K562 (cell line): Measurements from ENCODE around the gene CCDC87. TPM values are rescaled to one million over a fixed set of nuclear protein-coding genes. Genes with fewer than 3 reads are reported as not detected.
A peak's percentile ranks its signal among the peaks of the same experiment; 100 is the strongest.

Experiments
- ARID1B ChIP-seq: fragments of 450-650 bp; IDR thresholded peaks from 2 replicates; pipeline ENCODE4 v1.6.1; 2016; ENCODE audit warnings: antibody characterized with exemption, mild to moderate bottlenecking, inconsistent platforms
- BRCA1 ChIP-seq, 2 experiments: fragments of 450-650 bp in 1 of 2; sonication (generic) in 1 of 2; formaldehyde crosslinking in 1 of 2; IDR thresholded peaks; 2 replicates each; pipeline versions ENCODE4 v1.5.0 to v1.6.1; 2017 to 2020; ENCODE audit warnings: mild to moderate bottlenecking in 1 of 2, missing genetic modification reagents in 1 of 2
- DDX20 ChIP-seq: fragments of 450-650 bp; IDR thresholded peaks from 2 replicates; pipeline ENCODE4 v1.6.1; 2016; ENCODE audit warnings: missing genetic modification characterization, low read depth, mild to moderate bottlenecking, missing compliant biosample characterization, moderate library complexity
- EWSR1 ChIP-seq: fragments of 450-650 bp; IDR thresholded peaks from 2 replicates; pipeline ENCODE4 v1.6.1; 2018; ENCODE audit warnings: borderline replicate concordance, mild to moderate bottlenecking, low read depth, moderate library complexity; ENCODE audit not compliant: partially characterized antibody
- NCOA6 ChIP-seq: fragments of 450-650 bp; IDR thresholded peaks from 2 replicates; pipeline ENCODE4 v1.6.1; 2017; ENCODE audit warnings: mild to moderate bottlenecking
- PKNOX1 ChIP-seq: fragments of 450-650 bp; IDR thresholded peaks from 2 replicates; pipeline ENCODE4 v1.6.1; 2016
- RCOR1 ChIP-seq, 2 experiments: IDR thresholded peaks; 2 replicates each; pipeline ENCODE4 v1.6.1; 2012; ENCODE audit warnings: low read depth in 2 of 2, low read length in 2 of 2, borderline replicate concordance in 1 of 2, improper control_type of control experiment in 1 of 2
- RUNX1 ChIP-seq: sonication (generic); IDR thresholded peaks from 2 replicates; pipeline ENCODE4 v1.6.1; 2016; ENCODE audit warnings: antibody characterized with exemption, low read depth
- SLC30A9 ChIP-seq: fragments of 250-450 bp; sonication (Bioruptor Pico); IDR thresholded peaks from 2 replicates; pipeline ENCODE4 v1.8.0; 2022; ENCODE audit warnings: mild to moderate bottlenecking, moderate library complexity
- SP1 ChIP-seq: sonication (generic); formaldehyde crosslinking; IDR thresholded peaks from 2 replicates; pipeline ENCODE4 v1.8.1; 2022; ENCODE audit warnings: mild to moderate bottlenecking, missing genetic modification reagents
- THAP7 ChIP-seq: fragments of 250-450 bp; sonication (Bioruptor Pico); IDR thresholded peaks from 2 replicates; pipeline ENCODE4 v1.5.0; 2021
- ZBTB40 ChIP-seq, 2 experiments: fragments of 450-650 bp in 1 of 2; sonication (generic) in 1 of 2; formaldehyde crosslinking in 1 of 2; IDR thresholded peaks; 2 replicates each; pipeline versions ENCODE4 v1.7.1 to v1.9.0; 2016 to 2022; ENCODE audit warnings: inconsistent platforms in 1 of 2, mild to moderate bottlenecking in 1 of 2, missing genetic modification reagents in 1 of 2
- ZHX1 ChIP-seq: fragments of 150-350 bp; conservative IDR thresholded peaks from 2 replicates; pipeline ENCODE4 v1.6.1; 2014; ENCODE audit warnings: low read length
- polyA plus RNA-seq, 8 experiments: library from polyadenylated mRNA; depleted of rRNA in 4 of 8; stranded (reverse) in 5 of 8; unstranded in 3 of 8; fragments of >200 nt; fragmentation: Nextera tagmentation in 2 of 8; fragmentation: Illumina TruSeq in 1 of 8; extraction: Ambion mirVana in 2 of 8; extraction: Trizol in 1 of 8; gene quantifications; 2 replicates each; pipeline versions ENCODE4 v1.2.1 to v1.2.3, GENCODE V29; 2011 to 2014; ENCODE audit warnings: inconsistent platforms in 1 of 8, missing spikeins in 1 of 8
- total RNA-seq, 7 experiments: library from RNA; depleted of rRNA in 6 of 7; stranded (reverse); fragments of >200 nt in 6 of 7; fragmentation: Illumina TruSeq in 2 of 7; extraction: Trizol in 2 of 7; gene quantifications; 2 replicates each; pipeline versions ENCODE4 v1.2.1 to v1.2.3, GENCODE V29; 2011 to 2021; ENCODE audit warnings: low replicate concordance in 1 of 7

The CCDC87 gene
- total and polyA plus RNA-seq, 9 of the 15 experiments (the other 6 are each of a cell fraction or from before 2014, with no cell fraction given) = 0.03 to 0.44 (median 0.15) TPM; not detected in 1

- TF ChIP-seq RCOR1 (IDR thresholded peaks at IDR 0.05; ENCODE audit: borderline replicate concordance in 1 of 2, low read depth in 2 of 2, low read length in 2 of 2) = peak in 1 of 2 experiments; percentile 40; a peak in 1 of 4 replicates
- TF ChIP-seq BRCA1 (IDR thresholded peaks at IDR 0.05) = no peak
- TF ChIP-seq BRCA1 (CRISPR knock-in tag; IDR thresholded peaks at IDR 0.05) = no peak
- no peak for TF ChIP-seq SLC30A9 (CRISPR knock-in tag)
- no peak for TF ChIP-seq NCOA6
- no peak for TF ChIP-seq ARID1B
- no peak for TF ChIP-seq ZHX1
- no peak for TF ChIP-seq RUNX1
- no peak for TF ChIP-seq DDX20
- no peak for TF ChIP-seq EWSR1
- peak; percentile 85 for TF ChIP-seq SP1
- TF ChIP-seq THAP7 = 0 out of 2 replicates have a peak, but pooled peaks have one; percentile 16
- no peak for TF ChIP-seq ZBTB40 (IDR thresholded peaks at IDR 0.05)
- TF ChIP-seq ZBTB40 (CRISPR knock-in tag; IDR thresholded peaks at IDR 0.05) = no peak; the same call in 1 of the 2 replicates
- TF ChIP-seq PKNOX1 = peak; percentile 92
Measured at GRCh38 chr11:66616379-66617154, 23.7 kb upstream of the CCDC87 start, which contains the start of gene RBM14 (continued).
